Sigmoid colon (tissue), 4 donors: Measurements from ENCODE around the gene TTC31.

Source experiments
- CTCF ChIP-seq, 4 experiments: fragments of 450-650 bp in 3 of 4; fragments of 200-600 bp in 1 of 4; IDR thresholded peaks; one replicate each; pipeline ENCODE4 v1.5.1; 2016 to 2019; ENCODE audit warnings: antibody characterized with exemption in 4 of 4, mild to moderate bottlenecking in 3 of 4, moderate library complexity in 2 of 4
- POLR2AphosphoS5 ChIP-seq, 4 donors: sonication (generic); formaldehyde crosslinking; IDR thresholded peaks; one replicate each; pipeline ENCODE4 v1.6.1; 2017; ENCODE audit warnings: antibody characterized with exemption in 4 of 4

- no peak for TF ChIP-seq POLR2AphosphoS5 (IDR thresholded peaks at IDR 0.05)
- no peak for TF ChIP-seq CTCF (IDR thresholded peaks at IDR 0.05)
These were observed 45.9 kb downstream of the TTC31 start for GRCh38 chr2:74528600-74529356.
